ENCODE data around the gene DNM3. TPM values are rescaled to one million over a fixed set of nuclear protein-coding genes. Genes with fewer than 3 reads are reported as not detected.

The DNM3 gene
- total and polyA plus RNA-seq, 10 of the 15 experiments (the other 5 are each of a cell fraction or from before 2014, with no cell fraction given): 0.03 to 1.5 (median 0.08) TPM; not detected in 3

DNA sequence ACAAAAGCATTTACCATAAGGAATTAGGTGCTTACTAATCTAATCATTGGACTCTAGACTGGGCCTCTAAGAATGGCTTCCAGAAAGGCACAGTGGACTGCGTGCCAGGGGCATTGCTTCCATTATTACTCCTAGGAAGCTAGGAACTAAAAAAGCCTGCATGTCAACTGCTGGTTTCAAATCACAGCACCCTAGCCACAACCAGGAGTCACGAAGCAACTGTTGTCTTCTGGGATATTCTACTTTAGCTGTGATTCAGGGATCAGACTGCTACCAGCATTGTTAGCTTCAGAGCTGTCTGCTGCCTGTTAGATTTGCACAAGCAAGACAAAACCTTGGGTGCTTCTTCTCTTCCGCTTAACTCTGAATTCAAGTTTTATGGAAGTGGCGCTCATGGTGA lies 38.3 kb downstream of the DNM3 start:
- Histone ChIP-seq H3K4me3 (no peak overlapping the region), H3K9me3 (replicated peaks; ENCODE audit: control insufficient read depth, insufficient read depth, low read length) (no peaks in the 10 kb centered on the region), H3K79me2 (ENCODE audit: control insufficient read depth, insufficient read depth, low read length) (no peaks in the 10 kb centered on the region), H3K36me3 (ENCODE audit: control insufficient read depth in 2 of 2, insufficient read depth in 2 of 2, low read length in 1 of 2) (no peaks in the 10 kb centered on the region), H3K4me1 (ENCODE audit: control insufficient read depth, insufficient read depth, low read length) (peaks cover 2% of the 10 kb centered on the region; the same call in 1 of the 2 replicates), H3K27me3 (replicated peaks in 1 of 2; ENCODE audit: control insufficient read depth in 2 of 2, insufficient read depth in 2 of 2, low read length in 1 of 2) (no peaks in the 10 kb centered on the region), H2AFZ (ENCODE audit: control insufficient read depth, low read depth, low read length) (no peak overlapping the region), H3K9ac (ENCODE audit: control insufficient read depth, insufficient read depth, low read length) (no peak overlapping the region), H3K4me2 (ENCODE audit: control insufficient read depth, insufficient read depth) (no peak overlapping the region), H4K20me1 (ENCODE audit: control insufficient read depth, insufficient read depth) (no peaks in the 10 kb centered on the region), H3K27ac (ENCODE audit: control insufficient read depth, insufficient read depth) (no peak overlapping the region)
- POLR2A ChIA-PET: no interaction called here
- 65% methylated on average over 4 of the region's 4 CpGs for WGBS (ENCODE audit: insufficient coverage, insufficient replicate concordance, low lambda C conversion rate, missing lambda C conversion rate)
- no peak for ATAC-seq
- BruUV-seq (replicated peaks): no TSS peak
- SMC1A ChIA-PET (ENCODE audit: uncharacterized antibody, unreplicated experiment): interaction anchor here (0.7 to 1.2 kb wide), 2 partner anchors 22 to 1313 kb away, joined by 3 read pairs; no protein-coding TSS in a partner anchor
- DNase-seq (ENCODE audit: low read depth, low spot score): no peak
- CTCF ChIA-PET: no interaction called here
- RAD21 ChIA-PET (ENCODE audit: unreplicated experiment): no interaction called here
- in situ Hi-C loops (cut with MboI): no loop called here
- FAIRE-seq: no peak
- intact Hi-C loops (cut with micrococcal nuclease; ENCODE audit: unreplicated experiment): no loop called here
- TF ChIP-seq RAD51 (IDR thresholded peaks at IDR 0.05) (no peak), STAT3 (IDR thresholded peaks at IDR 0.05; ENCODE audit: low read depth, low read length) (no peak), ZNF622 (IDR thresholded peaks at IDR 0.05) (no peak), CHD4 (IDR thresholded peaks at IDR 0.05) (no peak), RBBP5 (conservative IDR thresholded peaks at IDR 0.05) (no peak), PML (IDR thresholded peaks at IDR 0.05; ENCODE audit: low read length) (no peak), SMAD5 (IDR thresholded peaks at IDR 0.05; ENCODE audit: low read depth) (no peak)
- TF ChIP-seq, protein P1, sequence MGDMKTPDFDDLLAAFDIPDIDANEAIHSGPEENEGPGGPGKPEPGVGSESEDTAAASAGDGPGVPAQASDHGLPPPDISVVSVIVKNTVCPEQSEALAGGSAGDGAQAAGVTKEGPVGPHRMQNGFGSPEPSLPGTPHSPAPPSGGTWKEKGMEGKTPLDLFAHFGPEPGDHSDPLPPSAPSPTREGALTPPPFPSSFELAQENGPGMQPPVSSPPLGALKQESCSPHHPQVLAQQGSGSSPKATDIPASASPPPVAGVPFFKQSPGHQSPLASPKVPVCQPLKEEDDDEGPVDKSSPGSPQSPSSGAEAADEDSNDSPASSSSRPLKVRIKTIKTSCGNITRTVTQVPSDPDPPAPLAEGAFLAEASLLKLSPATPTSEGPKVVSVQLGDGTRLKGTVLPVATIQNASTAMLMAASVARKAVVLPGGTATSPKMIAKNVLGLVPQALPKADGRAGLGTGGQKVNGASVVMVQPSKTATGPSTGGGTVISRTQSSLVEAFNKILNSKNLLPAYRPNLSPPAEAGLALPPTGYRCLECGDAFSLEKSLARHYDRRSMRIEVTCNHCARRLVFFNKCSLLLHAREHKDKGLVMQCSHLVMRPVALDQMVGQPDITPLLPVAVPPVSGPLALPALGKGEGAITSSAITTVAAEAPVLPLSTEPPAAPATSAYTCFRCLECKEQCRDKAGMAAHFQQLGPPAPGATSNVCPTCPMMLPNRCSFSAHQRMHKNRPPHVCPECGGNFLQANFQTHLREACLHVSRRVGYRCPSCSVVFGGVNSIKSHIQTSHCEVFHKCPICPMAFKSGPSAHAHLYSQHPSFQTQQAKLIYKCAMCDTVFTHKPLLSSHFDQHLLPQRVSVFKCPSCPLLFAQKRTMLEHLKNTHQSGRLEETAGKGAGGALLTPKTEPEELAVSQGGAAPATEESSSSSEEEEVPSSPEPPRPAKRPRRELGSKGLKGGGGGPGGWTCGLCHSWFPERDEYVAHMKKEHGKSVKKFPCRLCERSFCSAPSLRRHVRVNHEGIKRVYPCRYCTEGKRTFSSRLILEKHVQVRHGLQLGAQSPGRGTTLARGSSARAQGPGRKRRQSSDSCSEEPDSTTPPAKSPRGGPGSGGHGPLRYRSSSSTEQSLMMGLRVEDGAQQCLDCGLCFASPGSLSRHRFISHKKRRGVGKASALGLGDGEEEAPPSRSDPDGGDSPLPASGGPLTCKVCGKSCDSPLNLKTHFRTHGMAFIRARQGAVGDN (IDR thresholded peaks at IDR 0.05): no peak

All from GM12878 (cell line).